Activated naive CD4-positive, alpha-beta T cell treated with anti-CD3 and anti-CD28 coated beads, Interleukin-2, amount 10 ng/mL, durations not matched to agents 7 days and 5 days (primary cell): ENCODE measurements around the gene CCP110.

ENCODE experiments used
- CTCF ChIA-PET: fragments of 350-600 bp; sonication (Branson Sonifier 250); formaldehyde crosslinking; loops from one replicate; lab custom pipeline; 2021; ENCODE audit warnings: antibody characterized with exemption; lab: Charles Lee
- DNase-seq: peaks from one replicate; pipeline ENCODE4 v3.0.0-alpha.2; 2020
- H3K27ac Mint-ChIP-seq: one replicate; pipeline ENCODE4 v1.8.0; 2021; ENCODE audit warnings: mild to moderate bottlenecking, moderate library complexity, mixed read lengths
- H3K27me3 Mint-ChIP-seq: one replicate; pipeline ENCODE4 v1.8.0; 2021; ENCODE audit warnings: mild to moderate bottlenecking, mixed read lengths
- H3K36me3 Mint-ChIP-seq: one replicate; pipeline ENCODE4 v1.8.0; 2021; ENCODE audit warnings: mixed read lengths
- H3K4me1 Mint-ChIP-seq: one replicate; pipeline ENCODE4 v1.8.0; 2021; ENCODE audit warnings: mixed read lengths
- H3K4me3 Mint-ChIP-seq: one replicate; pipeline ENCODE4 v1.8.0; 2021; ENCODE audit warnings: mild to moderate bottlenecking, moderate library complexity, mixed read lengths
- H3K9me3 Mint-ChIP-seq: one replicate; pipeline ENCODE4 v1.8.0; 2021; ENCODE audit warnings: mixed read lengths

Gene CCP110

DNA sequence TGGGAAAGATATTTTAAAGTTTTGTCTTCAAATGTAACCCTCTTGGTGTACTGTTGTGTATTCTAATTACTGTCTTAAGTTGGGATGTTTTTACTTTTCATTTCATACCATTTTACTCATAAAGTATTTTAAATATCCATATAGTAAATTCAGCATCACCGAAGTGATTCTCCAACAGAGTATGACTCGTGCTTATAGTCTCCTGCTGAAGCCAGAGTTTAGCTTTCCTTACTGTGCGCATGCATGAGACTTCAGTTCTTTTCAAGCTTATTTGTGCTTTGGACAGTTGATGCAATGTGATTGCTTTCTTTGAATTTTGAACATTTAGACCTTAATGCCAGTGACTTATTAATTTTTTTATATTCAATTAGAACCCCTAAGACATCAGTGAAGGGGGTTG is 24.4 kb downstream of the CCP110 start:
- no peak overlapping the region for H3K4me3 Mint-ChIP-seq
- no peak overlapping the region for H3K27ac Mint-ChIP-seq
- H3K36me3 Mint-ChIP-seq = peaks cover 25% of the 10 kb centered on the region
- no peaks in the 10 kb centered on the region for H3K27me3 Mint-ChIP-seq
- H3K4me1 Mint-ChIP-seq = peaks cover 10% of the 10 kb centered on the region
- DNase-seq = no peak
- no peaks in the 10 kb centered on the region for H3K9me3 Mint-ChIP-seq
- CTCF ChIA-PET = no interaction called here

DNA sequence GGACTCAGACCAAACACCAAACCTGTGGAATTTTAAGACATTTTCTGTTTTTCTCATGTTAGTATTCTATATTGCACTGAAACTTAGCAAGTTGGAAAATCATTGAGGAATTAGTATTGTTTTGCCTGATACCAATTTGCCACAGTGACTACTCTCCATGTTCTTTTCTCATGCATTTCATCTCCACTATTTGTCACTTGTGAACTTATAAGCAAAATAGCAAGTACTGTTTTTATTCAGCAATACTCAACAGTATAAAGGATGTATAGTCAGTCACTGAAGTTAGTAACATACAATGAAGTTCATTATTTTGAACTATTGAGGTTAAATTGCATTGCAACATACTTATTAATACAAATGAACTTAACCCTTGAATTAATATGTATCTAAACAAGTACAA is 25.9 kb downstream of the CCP110 start:
- CTCF ChIA-PET = interaction anchor here (1.5 kb wide), 1 partner anchor 9 kb away, joined by 3 read pairs; no protein-coding TSS in a partner anchor

DNA sequence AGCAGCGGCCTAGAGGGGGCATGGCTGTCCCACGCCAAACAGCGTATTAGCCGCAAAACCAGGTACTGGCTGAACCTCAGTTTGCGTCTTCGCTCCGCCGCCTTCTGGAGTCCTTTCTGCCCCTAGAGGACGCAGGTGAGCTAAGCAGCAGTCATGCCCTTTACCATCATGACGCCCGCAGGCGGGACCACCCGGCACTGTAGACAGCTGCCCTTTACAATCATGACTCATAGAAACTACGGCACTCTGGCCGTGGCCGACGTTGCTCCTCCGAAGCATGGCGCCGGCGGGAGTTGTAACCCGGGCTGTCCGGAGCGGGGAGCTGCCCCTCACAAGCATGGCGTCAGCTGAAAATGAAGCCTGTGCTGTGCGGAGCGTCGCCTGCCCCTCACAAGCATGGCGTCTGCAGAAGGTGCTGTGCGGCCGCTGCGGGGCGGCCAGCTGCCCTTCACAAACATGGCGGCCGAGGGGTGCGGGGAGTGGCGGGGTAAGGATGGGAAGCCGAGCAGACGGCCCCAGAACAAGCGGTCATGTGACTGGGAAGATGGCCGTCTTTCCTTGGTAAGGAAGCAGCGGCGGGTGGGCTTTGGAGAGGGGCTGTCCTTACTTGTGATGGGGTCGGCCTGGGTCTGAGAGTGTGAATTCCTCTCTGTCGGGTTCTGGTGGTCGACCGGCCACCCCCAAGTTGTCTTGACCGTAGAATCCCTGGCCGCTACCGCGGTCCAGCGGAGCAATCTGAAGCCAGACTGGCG is 31.6 kb downstream of the CCP110 start, which contains the start of gene VPS35L:
TSS of gene VPS35L (plus strand) at position 518 of the 752 bp plus-strand sequence. CDS start at position 545, 27 bp downstream.
- H3K4me1 Mint-ChIP-seq = peaks cover 26% of the 10 kb centered on the region
- H3K27ac Mint-ChIP-seq = peak within 1 kb of the TSS; percentile 90
- peak; percentile 98 for DNase-seq
- CTCF ChIA-PET = interaction anchor here (0.8 to 3.3 kb wide), 10 partner anchors 9 to 331 kb away, joined by 3 to 14 read pairs (median 4); no protein-coding TSS in a partner anchor
- H3K4me3 Mint-ChIP-seq = peak within 1 kb of the TSS; percentile 92
- peaks cover 5% of the 10 kb centered on the region for H3K36me3 Mint-ChIP-seq
- H3K9me3 Mint-ChIP-seq = no peaks in the 10 kb centered on the region
- no peaks in the 10 kb centered on the region for H3K27me3 Mint-ChIP-seq

More for the DNA sequence above, 25.9 kb downstream of the CCP110 start:
- H3K4me3 Mint-ChIP-seq = no peak overlapping the region
- H3K9me3 Mint-ChIP-seq = no peaks in the 10 kb centered on the region
- H3K27ac Mint-ChIP-seq = no peak overlapping the region
- no peaks in the 10 kb centered on the region for H3K27me3 Mint-ChIP-seq
- peaks cover 12% of the 10 kb centered on the region for H3K36me3 Mint-ChIP-seq
- H3K4me1 Mint-ChIP-seq = peaks cover 7% of the 10 kb centered on the region
- DNase-seq = no peak

DNA sequence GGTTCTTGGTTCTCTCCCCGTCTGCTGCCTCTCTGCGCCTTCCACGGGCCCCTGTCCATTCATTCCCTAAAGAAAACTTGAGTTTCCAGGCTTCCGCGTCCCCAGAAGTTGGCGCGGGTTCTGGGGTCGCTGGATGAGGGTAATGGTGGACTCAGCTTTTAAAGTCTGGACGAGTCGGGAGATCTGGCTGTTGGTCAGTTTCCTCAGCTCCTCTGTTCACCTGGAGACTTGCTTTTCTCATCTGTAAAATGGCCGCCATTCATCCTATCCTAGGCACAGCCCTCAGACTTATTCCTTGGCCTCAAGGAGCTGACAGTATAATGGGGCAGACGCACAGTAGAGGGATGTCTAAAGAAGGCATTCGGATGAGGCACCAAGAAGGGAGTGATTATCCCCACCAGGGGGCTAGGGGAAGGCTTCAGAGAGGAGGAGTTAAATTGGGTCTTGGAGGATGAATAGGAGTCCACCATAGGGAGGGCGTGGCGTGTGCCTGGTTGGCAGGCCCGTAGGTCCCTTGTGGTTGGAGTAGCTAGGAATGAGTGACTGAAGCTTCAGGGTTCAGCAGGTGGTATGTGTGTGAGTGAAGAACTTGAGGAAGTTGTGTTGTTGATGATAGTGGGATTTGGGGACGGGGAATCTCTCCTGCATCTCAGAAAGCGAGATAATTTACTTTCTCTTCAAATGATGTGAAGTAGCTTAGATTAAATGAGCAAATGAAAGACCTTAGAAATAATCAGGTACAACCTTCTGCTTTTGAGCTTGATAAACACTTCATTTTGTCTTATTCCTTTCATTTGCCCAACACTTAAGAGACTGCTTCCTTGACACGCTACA is 32.4 kb downstream of the CCP110 start:
- peak; percentile 39 for DNase-seq
- peak overlapping the region; percentile 90 for H3K27ac Mint-ChIP-seq
- peak overlapping the region; percentile 92 for H3K4me3 Mint-ChIP-seq
- no peaks in the 10 kb centered on the region for H3K9me3 Mint-ChIP-seq
- H3K27me3 Mint-ChIP-seq = no peaks in the 10 kb centered on the region
- CTCF ChIA-PET = interaction anchor here (0.6 to 3.3 kb wide), 13 partner anchors 10 to 344 kb away, joined by 3 to 14 read pairs (median 4); no protein-coding TSS in a partner anchor
- H3K4me1 Mint-ChIP-seq = peaks cover 26% of the 10 kb centered on the region
- peaks cover 5% of the 10 kb centered on the region for H3K36me3 Mint-ChIP-seq

DNA sequence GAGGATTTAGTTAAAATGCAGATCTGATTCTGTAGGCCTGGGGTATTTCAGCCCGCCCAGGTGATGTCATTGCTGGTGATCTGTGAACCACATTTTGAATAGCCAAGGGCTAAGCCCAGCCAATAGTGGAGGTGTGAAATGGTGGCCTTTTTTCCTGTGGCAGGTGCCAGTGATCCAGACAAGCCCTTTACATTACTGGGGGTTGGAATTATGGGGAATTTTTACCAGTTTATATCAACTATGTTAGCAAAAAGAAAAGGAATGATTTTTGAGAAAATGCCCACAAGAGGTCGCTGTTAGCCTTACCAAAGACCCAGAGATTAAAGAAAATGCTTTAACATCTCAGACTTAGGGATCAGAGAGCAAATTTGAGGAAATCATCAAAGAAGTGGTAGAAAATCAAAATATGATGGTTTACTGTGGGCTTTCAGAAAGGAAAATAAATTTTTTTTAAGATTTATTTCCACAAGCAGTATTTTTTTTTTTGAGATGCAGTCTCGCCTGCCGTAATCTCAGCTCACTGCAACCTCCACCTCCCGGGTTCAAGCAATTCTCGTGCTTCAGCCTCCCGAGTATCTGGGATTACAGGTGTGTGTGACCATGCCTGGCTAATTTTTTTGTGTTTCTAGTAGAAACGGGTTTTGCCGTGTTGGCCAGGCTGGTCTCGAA is 35.6 kb downstream of the CCP110 start:
- Mint-ChIP-seq H3K9me3 (peaks cover 5% of the 10 kb centered on the region), H3K36me3 (peaks cover 11% of the 10 kb centered on the region), H3K4me1 (peaks cover 20% of the 10 kb centered on the region), H3K4me3 (no peak overlapping the region), H3K27me3 (no peaks in the 10 kb centered on the region), H3K27ac (no peak overlapping the region)
- no peak for DNase-seq
- CTCF ChIA-PET = interaction anchor here (0.6 to 1.4 kb wide), 4 partner anchors 12 to 348 kb away, joined by 3 to 4 read pairs (median 3); no protein-coding TSS in a partner anchor

DNA sequence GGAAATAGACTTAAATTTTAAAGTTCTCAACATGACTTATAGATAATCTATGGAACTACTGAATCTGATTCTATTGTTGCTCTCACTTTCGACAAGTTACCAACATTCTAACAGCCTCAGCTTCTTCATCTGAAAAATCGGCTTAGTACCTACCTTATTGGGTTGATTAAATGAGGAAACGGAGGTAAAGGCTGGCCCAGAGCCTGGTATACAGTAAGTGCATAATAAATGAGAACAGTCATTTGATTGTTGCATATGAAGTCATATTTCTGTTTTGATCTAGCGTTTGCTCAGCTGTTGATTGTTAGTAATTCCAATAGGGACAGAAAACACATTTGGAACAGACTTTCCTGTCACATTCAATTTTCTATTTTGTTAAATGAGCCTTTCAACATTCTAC is 36.3 kb downstream of the CCP110 start:
- no peak for DNase-seq
- Mint-ChIP-seq H3K4me3 (no peak overlapping the region), H3K4me1 (peaks cover 15% of the 10 kb centered on the region), H3K27me3 (no peaks in the 10 kb centered on the region), H3K36me3 (peaks cover 11% of the 10 kb centered on the region), H3K9me3 (peaks cover 5% of the 10 kb centered on the region), H3K27ac (no peak overlapping the region)
- CTCF ChIA-PET = interaction anchor here (1.4 kb wide), 1 partner anchor 347 kb away, joined by 4 read pairs; no protein-coding TSS in a partner anchor

DNA sequence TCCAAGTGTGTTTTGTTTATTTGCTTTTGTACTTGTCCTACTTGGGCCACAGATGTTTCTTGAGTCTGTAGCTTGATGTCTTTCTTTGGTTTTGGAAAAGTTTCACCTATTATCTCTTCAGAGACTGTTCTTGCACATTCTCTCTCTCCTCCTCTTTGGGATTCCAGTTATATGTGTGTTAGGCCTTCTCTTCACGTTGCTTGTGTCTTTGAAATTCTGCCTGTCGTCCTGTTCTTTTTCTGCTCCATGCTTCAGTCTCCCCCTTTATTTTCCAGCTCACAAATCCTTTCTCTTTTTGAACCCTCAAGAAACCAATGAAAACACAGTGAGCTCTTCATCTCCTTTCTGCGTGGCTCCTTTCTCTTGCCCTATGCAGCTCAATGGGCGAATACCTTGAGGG is 39.6 kb downstream of the CCP110 start:
- Mint-ChIP-seq H3K9me3 (peaks cover 5% of the 10 kb centered on the region), H3K36me3 (peaks cover 21% of the 10 kb centered on the region), H3K4me1 (peaks cover 3% of the 10 kb centered on the region), H3K27me3 (no peaks in the 10 kb centered on the region), H3K4me3 (no peak overlapping the region), H3K27ac (no peak overlapping the region)
- CTCF ChIA-PET = interaction anchor here (1.0 to 1.6 kb wide), 4 partner anchors 10 to 344 kb away, joined by 3 read pairs; no protein-coding TSS in a partner anchor
- no peak for DNase-seq

DNA sequence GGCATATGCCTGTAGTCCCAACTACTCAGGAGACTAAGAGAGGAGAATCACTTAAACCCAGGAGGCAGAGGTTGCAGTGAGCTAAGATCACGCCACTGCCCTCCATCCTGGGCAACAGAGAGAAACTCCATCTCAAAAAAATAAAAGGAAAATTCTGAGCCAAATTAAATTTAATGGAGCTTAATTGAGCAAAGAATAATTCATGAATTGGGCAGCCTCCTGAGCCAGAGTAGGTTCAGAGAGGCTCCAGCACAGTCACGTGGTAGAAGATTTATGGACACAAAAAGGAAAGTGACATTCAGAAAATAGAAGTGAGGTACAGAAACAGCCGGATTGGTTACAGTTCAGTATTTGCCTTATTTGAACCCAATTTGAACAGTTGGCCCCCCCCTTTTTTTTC is 42.6 kb downstream of the CCP110 start:
- Mint-ChIP-seq H3K27ac (no peak overlapping the region), H3K9me3 (peaks cover 5% of the 10 kb centered on the region), H3K36me3 (peaks cover 30% of the 10 kb centered on the region), H3K4me1 (no peaks in the 10 kb centered on the region), H3K27me3 (no peaks in the 10 kb centered on the region), H3K4me3 (no peak overlapping the region)
- CTCF ChIA-PET = no interaction called here
- no peak for DNase-seq

DNA sequence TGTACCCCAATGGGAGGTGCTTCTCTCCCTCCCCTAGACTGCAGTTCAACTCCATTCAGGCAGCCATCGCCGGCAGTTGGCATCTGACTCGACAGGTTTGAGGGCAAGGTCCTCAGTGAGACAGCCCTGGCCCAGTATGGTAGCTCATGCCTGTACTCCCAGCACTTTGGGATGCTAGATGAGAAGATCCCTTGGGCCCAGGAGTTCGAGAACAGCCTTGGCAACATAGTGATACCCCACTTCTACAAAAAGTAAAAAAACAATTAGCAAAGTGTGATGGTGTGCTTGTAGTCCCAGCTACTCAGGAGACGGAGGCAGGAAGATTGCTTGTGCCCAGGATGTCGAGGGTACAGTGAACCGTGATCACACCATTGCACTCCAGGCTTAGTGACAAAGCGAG is 43.8 kb downstream of the CCP110 start:
- H3K27ac Mint-ChIP-seq = no peak overlapping the region
- peaks cover 5% of the 10 kb centered on the region for H3K9me3 Mint-ChIP-seq
- H3K4me1 Mint-ChIP-seq = no peaks in the 10 kb centered on the region
- H3K27me3 Mint-ChIP-seq = no peaks in the 10 kb centered on the region
- H3K4me3 Mint-ChIP-seq = no peak overlapping the region
- CTCF ChIA-PET = no interaction called here
- H3K36me3 Mint-ChIP-seq = peaks cover 29% of the 10 kb centered on the region
- no peak for DNase-seq

DNA sequence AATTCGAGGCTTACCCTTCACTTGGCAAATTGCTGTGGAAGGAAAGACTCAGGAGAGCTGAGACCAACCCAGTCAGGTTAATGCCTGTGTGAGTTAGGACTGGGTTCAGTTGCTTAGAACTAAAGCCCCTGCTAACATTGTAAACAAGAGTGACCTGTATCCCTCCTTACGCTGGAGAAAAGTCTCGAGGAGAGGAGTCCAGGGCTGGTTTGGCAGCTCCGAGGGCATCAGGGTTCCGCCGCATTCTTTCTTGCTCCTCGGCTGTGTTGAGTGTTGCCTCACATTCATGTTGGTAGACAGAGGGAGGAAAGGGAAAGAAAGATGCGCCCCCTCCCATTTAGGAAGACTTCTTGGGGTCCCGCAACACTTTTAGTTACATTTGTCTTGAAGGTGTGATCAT is 50.3 kb downstream of the CCP110 start:
- Mint-ChIP-seq H3K4me3 (no peak overlapping the region), H3K9me3 (no peaks in the 10 kb centered on the region), H3K27ac (no peak overlapping the region), H3K4me1 (no peaks in the 10 kb centered on the region), H3K36me3 (peaks cover 47% of the 10 kb centered on the region), H3K27me3 (no peaks in the 10 kb centered on the region)
- no peak for DNase-seq
- CTCF ChIA-PET = no interaction called here

DNA sequence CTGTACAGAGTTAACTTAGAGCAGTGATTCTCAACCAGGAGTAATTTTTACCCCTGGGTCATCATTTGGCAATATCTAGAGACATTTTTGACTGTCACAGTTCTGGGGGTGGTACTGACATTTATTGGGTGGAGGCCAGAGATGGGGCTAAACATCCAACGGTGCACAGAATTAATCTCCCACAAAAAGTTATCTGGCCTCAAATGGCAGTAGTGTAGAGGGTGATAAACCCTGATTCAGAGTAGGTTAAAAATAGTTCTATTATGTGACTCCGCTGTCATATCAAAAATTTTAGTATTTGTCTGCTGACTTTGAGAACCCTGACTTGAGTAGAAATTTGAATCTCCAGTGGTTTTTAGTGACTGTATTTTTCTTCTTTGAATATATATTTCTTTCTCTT is 50.9 kb downstream of the CCP110 start:
- Mint-ChIP-seq H3K4me1 (no peaks in the 10 kb centered on the region), H3K4me3 (no peak overlapping the region), H3K36me3 (peaks cover 48% of the 10 kb centered on the region), H3K9me3 (no peaks in the 10 kb centered on the region), H3K27ac (no peak overlapping the region), H3K27me3 (no peaks in the 10 kb centered on the region)
- CTCF ChIA-PET = no interaction called here
- no peak for DNase-seq

DNA sequence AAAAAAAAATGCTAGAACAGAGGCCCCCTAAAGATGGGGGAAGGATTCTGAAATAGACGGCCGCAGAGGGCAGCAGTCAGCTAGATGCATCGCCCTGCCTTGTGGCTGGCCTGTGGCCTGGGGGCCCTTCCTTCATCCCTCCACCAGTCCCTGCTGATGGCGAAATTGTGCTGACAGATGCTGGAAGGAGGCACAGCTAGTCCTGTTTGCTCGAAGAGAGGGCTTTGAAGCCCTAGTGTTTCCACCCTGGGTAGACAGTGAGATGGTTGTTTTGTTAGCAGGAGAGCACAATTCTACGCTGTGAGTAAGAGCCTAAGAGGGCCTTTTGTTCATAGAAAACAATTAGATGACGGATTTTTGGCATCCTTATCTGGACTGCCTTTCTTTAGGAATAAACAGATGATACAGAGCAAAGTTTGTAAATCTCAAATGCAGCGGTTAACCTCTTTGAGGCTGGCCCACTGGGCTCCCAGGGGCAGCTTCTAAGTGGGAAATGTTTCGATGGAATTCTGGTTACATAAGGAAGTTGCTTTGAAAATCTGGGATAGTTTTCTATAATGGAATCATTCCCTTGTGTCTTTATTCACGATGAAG is 54.7 kb downstream of the CCP110 start:
- Mint-ChIP-seq H3K9me3 (peaks cover 4% of the 10 kb centered on the region), H3K27ac (no peak overlapping the region), H3K36me3 (peaks cover 62% of the 10 kb centered on the region), H3K4me1 (no peaks in the 10 kb centered on the region), H3K27me3 (no peaks in the 10 kb centered on the region), H3K4me3 (no peak overlapping the region)
- no peak for DNase-seq
- CTCF ChIA-PET = interaction anchor here (1.2 kb wide), 1 partner anchor 321 kb away, joined by 4 read pairs; no protein-coding TSS in a partner anchor

DNA sequence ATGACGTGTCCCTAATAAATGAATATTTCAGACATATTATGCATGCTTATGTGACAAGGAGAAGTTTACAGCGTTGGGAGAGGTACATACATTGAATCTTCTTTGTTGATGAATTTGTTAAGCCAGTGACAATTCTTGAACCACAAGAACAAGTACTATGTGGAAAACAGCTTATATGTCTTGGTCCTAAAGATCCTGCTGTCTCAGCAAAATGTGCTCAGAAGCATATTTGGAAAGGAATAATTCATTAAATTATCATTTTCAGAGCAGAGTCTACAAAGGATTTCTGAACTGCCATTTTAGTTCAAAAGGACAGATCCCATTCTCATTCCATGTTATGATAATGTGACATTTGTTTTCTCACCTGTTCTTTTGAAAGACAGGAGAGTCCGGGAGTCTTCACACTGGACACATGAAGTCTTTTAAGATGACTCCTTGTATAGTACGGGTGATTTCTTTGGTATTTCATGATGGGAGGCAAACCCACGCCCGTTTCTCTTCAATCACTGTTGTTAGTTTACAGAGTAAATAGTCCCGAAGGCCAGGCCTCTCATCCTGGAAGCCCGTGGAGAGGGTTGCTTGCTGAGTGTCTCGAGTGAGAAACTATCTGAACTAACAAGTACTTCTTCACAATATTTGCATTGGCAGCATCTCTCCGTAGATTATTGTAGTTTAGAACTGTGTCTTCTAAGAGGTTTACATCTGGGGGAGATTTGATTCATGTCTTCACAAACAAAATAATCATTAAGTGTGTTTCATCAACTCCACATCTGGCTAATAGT is 58.5 kb downstream of the CCP110 start:
- CTCF ChIA-PET = no interaction called here
- H3K36me3 Mint-ChIP-seq = peaks cover 60% of the 10 kb centered on the region
- H3K27ac Mint-ChIP-seq = no peak overlapping the region

More for the DNA sequence above, 58.5 kb downstream of the CCP110 start:
- DNase-seq = no peak
- no peaks in the 10 kb centered on the region for H3K4me1 Mint-ChIP-seq
- no peaks in the 10 kb centered on the region for H3K27me3 Mint-ChIP-seq
- peaks cover 4% of the 10 kb centered on the region for H3K9me3 Mint-ChIP-seq
- no peak overlapping the region for H3K4me3 Mint-ChIP-seq
